Vagina (tissue), 2 donors: ENCODE measurements around the gene IFI27.

Experiments used
- CTCF ChIP-seq, 3 experiments: fragments of 450-650 bp in 2 of 3; fragments of 200-600 bp in 1 of 3; sonication (generic) in 1 of 3; IDR thresholded peaks; one replicate each; pipeline ENCODE4 v1.5.1; 2017 to 2019; ENCODE audit warnings: antibody characterized with exemption in 3 of 3, mild to moderate bottlenecking in 2 of 3, moderate library complexity in 2 of 3
- POLR2AphosphoS5 ChIP-seq, 2 donors: sonication (generic); formaldehyde crosslinking; IDR thresholded peaks; one replicate each; pipeline ENCODE4 v1.9.0; 2017; ENCODE audit warnings: antibody characterized with exemption in 2 of 2, mild to moderate bottlenecking in 2 of 2, low read depth in 1 of 2; ENCODE audit not compliant: insufficient read depth in 1 of 2

GRCh38 chr14:94066089-94066676 lies 44.4 kb upstream of the IFI27 start:
- TF ChIP-seq CTCF (IDR thresholded peaks at IDR 0.05) (no peak), POLR2AphosphoS5 (IDR thresholded peaks at IDR 0.05; ENCODE audit: insufficient read depth in 1 of 2, low read depth in 1 of 2) (no peak)
